Fibroblast of pulmonary artery (primary cell): Measurements from ENCODE around the gene SDHAF2.

Experiments used
- DNase-seq: peaks from one replicate; pipeline ENCODE4 v3.0.0-alpha.2; 2010; ENCODE audit warnings: low read depth
- H3K4me3 ChIP-seq: replicated peaks from 2 replicates; pipeline ENCODE4 v1.5.1; 2011; ENCODE audit warnings: low read depth, mild to moderate bottlenecking, control low read depth, low read length, moderate library complexity
- CTCF ChIP-seq: IDR thresholded peaks from 2 replicates; pipeline ENCODE4 v1.5.1; 2011; ENCODE audit warnings: mild to moderate bottlenecking, control low read depth, low read length, inconsistent platforms; ENCODE audit errors: missing control alignments

The SDHAF2 gene

GRCh38 chr11:61487342-61488025, 57.6 kb downstream of the SDHAF2 start:
- TF ChIP-seq CTCF, result no peak
- no peak overlapping the region for H3K4me3 ChIP-seq
- no peak for DNase-seq

- no peak for TF ChIP-seq CTCF
- H3K4me3 ChIP-seq, result peak overlapping the region; percentile 10
- DNase-seq, result peak; percentile 34
These were observed 58.8 kb downstream of the SDHAF2 start for GRCh38 chr11:61488651-61489291.

GRCh38 chr11:61489833-61490721, 60.2 kb downstream of the SDHAF2 start:
- TF ChIP-seq CTCF, result no peak
- DNase-seq, result peak; percentile 22

GRCh38 chr11:61491736-61492395, 61.9 kb downstream of the SDHAF2 start:
- no peak overlapping the region for H3K4me3 ChIP-seq
- no peak for TF ChIP-seq CTCF
- no peak for DNase-seq

More at GRCh38 chr11:61489833-61490721, 60.2 kb downstream of the SDHAF2 start:
- no peak overlapping the region for H3K4me3 ChIP-seq

GRCh38 chr11:61494381-61494961, 64.5 kb downstream of the SDHAF2 start:
- H3K4me3 ChIP-seq, result no peak overlapping the region
- no peak for TF ChIP-seq CTCF
- no peak for DNase-seq
